Thyroid gland (tissue), 4 donors: ENCODE data around the gene CCDC92. TPM values are rescaled to one million over a fixed set of nuclear protein-coding genes. Genes with fewer than 3 reads are reported as not detected.

ENCODE experiments used
- DNase-seq, 2 donors: peaks; one replicate each; pipeline ENCODE4 v3.0.0-alpha.2; 2019
- H3K27ac ChIP-seq, 3 donors: fragments of 200-600 bp; sonication (generic); 1 replicate in 2 of 3; 2 replicates in 1 of 3; pipeline ENCODE4 v1.5.1; 2016 to 2019; ENCODE audit warnings: mild to moderate bottlenecking in 1 of 3, moderate library complexity in 1 of 3
- H3K27me3 ChIP-seq: fragments of 200-600 bp; sonication (generic); one replicate; pipeline ENCODE4 v1.5.1; 2019
- H3K36me3 ChIP-seq, 2 donors: fragments of 200-600 bp; sonication (generic); one replicate each; pipeline ENCODE4 v1.5.1; 2016 to 2019
- H3K4me1 ChIP-seq, 2 donors: fragments of 200-600 bp; sonication (generic); one replicate each; pipeline ENCODE4 v1.5.1; 2017 to 2019
- H3K4me3 ChIP-seq, 3 donors: fragments of 200-600 bp; sonication (generic); replicated peaks in 1 of 3; 1 replicate in 2 of 3; 2 replicates in 1 of 3; pipeline ENCODE4 v1.5.1; 2016; ENCODE audit warnings: mild to moderate bottlenecking in 1 of 3
- H3K9me3 ChIP-seq: fragments of 200-600 bp; sonication (generic); one replicate; pipeline ENCODE4 v1.5.1; 2017
- CTCF ChIP-seq, 6 experiments: fragments of 200-600 bp in 3 of 6; fragments of 450-650 bp in 3 of 6; sonication (generic) in 3 of 6; IDR thresholded peaks; one replicate each; pipeline ENCODE4 v1.5.1; 2016 to 2019; ENCODE audit warnings: antibody characterized with exemption in 6 of 6, mild to moderate bottlenecking in 2 of 6, inconsistent platforms in 1 of 6, moderate library complexity in 1 of 6
- POLR2A ChIP-seq, 2 donors: fragments of 450-650 bp; IDR thresholded peaks; one replicate each; pipeline ENCODE4 v1.6.1; 2017; ENCODE audit warnings: antibody characterized with exemption in 2 of 2, mild to moderate bottlenecking in 2 of 2, moderate library complexity in 1 of 2
- WGBS, 2 donors: methylation state at CpG; one replicate each; pipeline ENCODE4 v1.1.5; 2017; 5-methylcytosine and 5-hydroxymethylcytosine counted together
- intact Hi-C: fragments of 100-400 bp; cut with DNase I; formaldehyde crosslinking; loops from one replicate; pipeline ENCODE4 v1.15.1; 2023
- total RNA-seq, 4 donors: library from RNA; depleted of rRNA; stranded (reverse); fragments of >200 nt; gene quantifications; one replicate each; pipeline ENCODE4 v1.2.3, GENCODE V29; 2016

The CCDC92 gene
- total RNA-seq, 4 donors from 2014 or later, result 26.6 to 47.0 (median 39.1) TPM

DNA sequence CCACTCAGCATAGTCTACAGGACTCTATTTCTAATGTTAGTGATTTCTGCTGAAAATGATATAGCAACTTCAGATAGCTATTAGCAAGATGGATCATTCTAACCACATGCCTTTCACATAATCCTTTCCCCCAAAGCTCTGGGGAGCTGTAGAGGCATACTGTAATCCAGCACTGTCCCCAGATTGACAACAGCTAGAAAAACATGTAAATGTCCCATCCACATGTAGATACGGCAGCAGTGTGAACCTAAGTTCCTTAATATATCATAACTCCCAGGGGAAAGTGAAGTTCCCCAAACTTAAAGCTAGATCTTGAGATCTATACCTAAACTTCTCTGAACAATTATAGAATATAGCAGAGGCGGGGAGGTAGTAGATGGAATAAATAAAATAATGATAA, 14.4 kb upstream of the CCDC92 start:
- Histone ChIP-seq H3K27ac (peak overlapping the region; percentile 31 to 87 (median 74)), H3K36me3 (no peaks in the 10 kb centered on the region), H3K9me3 (no peaks in the 10 kb centered on the region), H3K4me1 (peaks cover 29 to 82% of the 10 kb centered on the region in 2 donors), H3K4me3 (no peak overlapping the region), H3K27me3 (no peaks in the 10 kb centered on the region)
- intact Hi-C loops, result loop anchor here (10.0 kb wide), 1 partner anchor 192 kb away; no protein-coding TSS in a partner anchor
- DNase-seq, result no peak
- no peak for TF ChIP-seq CTCF (IDR thresholded peaks at IDR 0.05)
- TF ChIP-seq POLR2A (IDR thresholded peaks at IDR 0.05), result no peak
- whole genome bisulfite sequencing, 2 donors, result 90 to 91% methylated on average over 2 of the region's 2 CpGs

GRCh38 chr12:123986374-123986965, 13.8 kb upstream of the CCDC92 start:
- H3K4me3 ChIP-seq, result no peak overlapping the region
- TF ChIP-seq CTCF (IDR thresholded peaks at IDR 0.05) (no peak), POLR2A (IDR thresholded peaks at IDR 0.05) (peak in 1 of 2 donors; percentile 25)
- 52 to 72% methylated on average over 3 of the region's 3 CpGs for WGBS, 2 donors
- DNase-seq, result peak; percentile 60 to 66
- H3K27ac ChIP-seq, result peak overlapping the region; percentile 31 to 87 (median 74)
- no peaks in the 10 kb centered on the region for H3K36me3 ChIP-seq
- H3K4me1 ChIP-seq, result peaks cover 29 to 76% of the 10 kb centered on the region in 2 donors
- intact Hi-C loops, result loop anchor here (10.0 kb wide), 1 partner anchor 192 kb away; no protein-coding TSS in a partner anchor
- H3K9me3 ChIP-seq, result no peaks in the 10 kb centered on the region
- H3K27me3 ChIP-seq, result no peaks in the 10 kb centered on the region

DNA sequence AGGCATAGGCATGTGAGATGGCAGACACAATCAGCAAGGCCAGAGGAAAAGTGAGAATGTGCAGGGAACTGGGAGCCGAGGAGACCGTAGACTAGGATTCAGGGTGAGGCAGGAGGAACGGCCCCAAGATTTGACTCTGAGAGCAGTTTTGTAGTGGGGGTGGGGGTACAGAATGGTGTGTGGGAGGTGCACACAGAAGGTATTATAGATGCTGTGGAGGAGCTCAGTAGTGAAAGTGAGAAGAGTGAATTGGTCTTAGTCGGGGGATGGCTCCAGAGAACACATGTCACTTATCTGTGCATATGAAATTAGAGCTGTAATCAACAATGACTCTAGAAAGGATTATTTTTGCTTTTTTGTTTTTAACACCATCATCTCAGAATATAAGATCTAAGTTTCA, 12.3 kb upstream of the CCDC92 start:
- TF ChIP-seq CTCF (IDR thresholded peaks at IDR 0.05), result no peak
- no peak for TF ChIP-seq POLR2A (IDR thresholded peaks at IDR 0.05)
- intact Hi-C loops, result loop anchor here (5.0 to 10.0 kb wide), 2 partner anchors 78 to 190 kb away; no protein-coding TSS in a partner anchor
- WGBS, 2 donors, result 87 to 92% methylated on average over 4 of the region's 4 CpGs
- peaks cover 17 to 60% of the 10 kb centered on the region in 2 donors for H3K4me1 ChIP-seq
- peak overlapping the region; percentile 31 to 87 (median 74) for H3K27ac ChIP-seq
- DNase-seq, result no peak
- H3K4me3 ChIP-seq, result no peak overlapping the region
- no peaks in the 10 kb centered on the region for H3K36me3 ChIP-seq
- H3K9me3 ChIP-seq, result no peaks in the 10 kb centered on the region
- H3K27me3 ChIP-seq, result no peaks in the 10 kb centered on the region

DNA sequence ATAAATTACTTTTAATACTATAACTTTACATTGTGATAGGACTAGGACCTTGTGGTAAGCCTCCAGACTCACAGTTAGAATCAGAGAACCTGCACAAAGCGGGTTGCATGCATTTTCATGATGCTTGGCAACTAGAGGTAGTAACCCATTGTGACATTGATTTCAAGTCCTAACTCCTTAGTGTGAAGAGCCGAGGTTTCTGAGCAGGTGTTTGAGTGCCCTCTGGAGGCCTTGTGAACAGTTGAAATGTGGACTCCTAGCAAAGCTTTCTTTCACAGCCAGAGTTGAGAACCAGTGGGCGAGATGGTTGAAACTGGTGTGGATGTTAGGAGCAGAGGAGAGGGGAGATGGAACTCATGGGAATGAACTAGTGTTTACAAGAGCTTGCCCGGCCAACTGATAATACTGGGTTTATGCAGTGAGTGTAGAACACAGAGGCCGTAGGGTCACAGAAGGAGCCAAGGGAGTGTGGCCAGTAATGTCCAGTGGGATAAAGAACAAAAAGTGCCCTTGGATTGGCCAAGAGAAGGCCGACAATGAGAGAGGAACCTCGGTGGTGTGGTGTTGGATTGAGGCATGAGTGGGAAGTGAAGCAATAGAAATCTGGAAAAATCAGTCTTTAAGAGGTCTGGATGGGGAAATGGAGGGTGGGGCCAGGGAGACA, 11.3 kb upstream of the CCDC92 start:
- TF ChIP-seq CTCF (IDR thresholded peaks at IDR 0.05), result peak in 5 of 6 experiments; percentile 48 to 83 (median 73)
- TF ChIP-seq POLR2A (IDR thresholded peaks at IDR 0.05), result no peak
- WGBS, 2 donors, result 56 to 58% methylated on average over 7 of the region's 7 CpGs
- intact Hi-C loops, result loop anchor here (5.0 to 10.0 kb wide), 2 partner anchors 77 to 189 kb away; no protein-coding TSS in a partner anchor
- Histone ChIP-seq H3K27me3 (no peaks in the 10 kb centered on the region), H3K9me3 (no peaks in the 10 kb centered on the region), H3K4me3 (no peak overlapping the region), H3K4me1 (peaks cover 16 to 51% of the 10 kb centered on the region in 2 donors), H3K27ac (peak overlapping the region in 2 of 3 donors; percentile 30 to 87), H3K36me3 (no peaks in the 10 kb centered on the region)
- peak; percentile 55 to 60 for DNase-seq

DNA sequence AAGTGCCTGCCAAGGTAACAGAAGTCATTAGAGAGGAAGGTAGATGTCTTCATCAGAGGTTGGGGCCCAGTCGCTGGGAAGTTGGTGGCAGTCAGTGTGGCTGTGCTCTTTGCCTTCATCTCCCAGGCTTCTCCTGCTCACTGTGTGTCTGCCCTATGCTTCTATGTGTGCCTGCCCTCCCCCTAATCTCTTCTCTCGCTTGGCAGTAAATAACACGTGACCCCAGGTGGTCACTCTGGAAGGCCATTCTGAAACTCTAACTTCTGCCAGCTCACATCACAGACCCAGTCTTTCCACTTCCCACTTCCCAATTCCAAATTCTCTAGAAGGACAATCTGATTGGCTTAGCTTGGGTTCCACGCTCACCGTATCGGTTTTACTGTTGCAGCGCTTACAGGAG, 9.6 kb upstream of the CCDC92 start:
- peaks cover 18 to 35% of the 10 kb centered on the region in 2 donors for H3K4me1 ChIP-seq
- intact Hi-C loops, result loop anchor here (5.0 to 10.0 kb wide), 2 partner anchors 75 to 187 kb away; no protein-coding TSS in a partner anchor
- no peak overlapping the region for H3K27ac ChIP-seq
- no peak overlapping the region for H3K4me3 ChIP-seq
- WGBS, 2 donors, result 91 to 92% methylated on average over 7 of the region's 7 CpGs
- no peaks in the 10 kb centered on the region for H3K36me3 ChIP-seq
- DNase-seq, result no peak
- no peaks in the 10 kb centered on the region for H3K9me3 ChIP-seq
- no peaks in the 10 kb centered on the region for H3K27me3 ChIP-seq
- TF ChIP-seq POLR2A (IDR thresholded peaks at IDR 0.05), result no peak
- TF ChIP-seq CTCF (IDR thresholded peaks at IDR 0.05), result no peak
